OCI-LY3 (cell line): ENCODE measurements around the gene CHMP4B.

ENCODE experiments used
- H2AFZ ChIP-seq: fragments of 200-600, 300-600 bp; shearing (Covaris generic); 2 replicates; pipeline ENCODE4 v1.6.0; 2014; ENCODE audit warnings: antibody characterized with exemption, low read depth, low read length
- H3K27ac ChIP-seq: fragments of 200-600, 300-600 bp; sonication (generic); 2 replicates; pipeline ENCODE4 v1.5.1; 2014; ENCODE audit warnings: mild to moderate bottlenecking, low read length, moderate library complexity, mixed read lengths
- H3K27me3 ChIP-seq: fragments of 200-600, 300-600 bp; sonication (generic); 2 replicates; pipeline ENCODE4 v1.6.1; 2014; ENCODE audit warnings: low read depth, low read length, mixed read lengths
- H3K36me3 ChIP-seq: fragments of 200-600, 300-600 bp; sonication (generic); replicated peaks from 2 replicates; pipeline ENCODE3; 2014; ENCODE audit warnings: low read depth, low read length, mixed read lengths
- H3K4me1 ChIP-seq: fragments of 300-600, 200-600 bp; sonication (generic); 2 replicates; pipeline ENCODE4 v1.6.1; 2014; ENCODE audit warnings: low read length, mixed read lengths
- H3K4me2 ChIP-seq: fragments of 200-600, 300-600 bp; sonication (generic); 2 replicates; pipeline ENCODE4 v1.6.1; 2014; ENCODE audit warnings: low read length, mixed read lengths
- H3K4me3 ChIP-seq: fragments of 300-600, 200-600 bp; sonication (generic); 2 replicates; pipeline ENCODE4 v1.5.1; 2014; ENCODE audit warnings: antibody characterized with exemption, mild to moderate bottlenecking, low read length, moderate library complexity
- H3K79me2 ChIP-seq: fragments of 300-600, 200-600 bp; shearing (Covaris generic); 2 replicates; pipeline ENCODE4 v1.6.1; 2014; ENCODE audit warnings: mild to moderate bottlenecking, low read length, mixed read lengths
- H3K9ac ChIP-seq: fragments of 300-600, 200-600 bp; shearing (Covaris generic); 2 replicates; pipeline ENCODE4 v1.6.0; 2014; ENCODE audit warnings: mild to moderate bottlenecking, low read length, moderate library complexity
- H3K9me3 ChIP-seq: fragments of 200-600, 300-600 bp; shearing (Covaris generic); 2 replicates; pipeline ENCODE4 v1.6.1; 2014; ENCODE audit warnings: low read length, mixed read lengths; ENCODE audit not compliant: insufficient read depth
- H4K20me1 ChIP-seq: fragments of 200-600, 300-600 bp; sonication (generic); 2 replicates; pipeline ENCODE4 v1.6.1; 2016; ENCODE audit warnings: low read length, mixed read lengths; ENCODE audit not compliant: insufficient read depth
- CTCF ChIP-seq: fragments of 200-600, 300-600 bp; sonication (generic); IDR thresholded peaks from 2 replicates; pipeline ENCODE4 v1.5.1; 2014; ENCODE audit warnings: antibody characterized with exemption, low read length, low read depth
- EZH2phosphoT487 ChIP-seq: fragments of 200-600 bp; shearing (Covaris generic); IDR thresholded peaks from 2 replicates; pipeline ENCODE4 v1.6.1; 2018; ENCODE audit warnings: antibody characterized with exemption, mixed run types, low read depth

Gene CHMP4B

GRCh38 chr20:33766686-33767085, 44.5 kb upstream of the CHMP4B start:
- H3K27me3 ChIP-seq = no peaks in the 10 kb centered on the region
- H3K9me3 ChIP-seq = no peaks in the 10 kb centered on the region
- H3K4me2 ChIP-seq = no peak overlapping the region
- H3K79me2 ChIP-seq = no peaks in the 10 kb centered on the region
- no peak overlapping the region for H2AFZ ChIP-seq
- TF ChIP-seq CTCF = no peak
- no peak for TF ChIP-seq EZH2phosphoT487
- no peaks in the 10 kb centered on the region for H4K20me1 ChIP-seq
- no peak overlapping the region for H3K27ac ChIP-seq
- no peak overlapping the region for H3K4me3 ChIP-seq
- H3K36me3 ChIP-seq = no peaks in the 10 kb centered on the region
- H3K9ac ChIP-seq = no peak overlapping the region
- no peaks in the 10 kb centered on the region for H3K4me1 ChIP-seq

GRCh38 chr20:33767777-33768138, 43.4 kb upstream of the CHMP4B start:
- Histone ChIP-seq H3K27ac (no peak overlapping the region), H3K36me3 (no peaks in the 10 kb centered on the region), H3K27me3 (no peaks in the 10 kb centered on the region), H3K9me3 (no peaks in the 10 kb centered on the region), H3K9ac (no peak overlapping the region), H3K4me3 (no peak overlapping the region), H4K20me1 (no peaks in the 10 kb centered on the region), H3K79me2 (no peaks in the 10 kb centered on the region), H2AFZ (no peak overlapping the region), H3K4me2 (no peak overlapping the region), H3K4me1 (peaks cover 9% of the 10 kb centered on the region)
- no peak for TF ChIP-seq CTCF
- no peak for TF ChIP-seq EZH2phosphoT487

GRCh38 chr20:33769043-33769442, 42.1 kb upstream of the CHMP4B start:
- Histone ChIP-seq H3K27me3 (no peaks in the 10 kb centered on the region), H3K4me1 (peaks cover 21% of the 10 kb centered on the region), H3K4me3 (no peak overlapping the region), H3K4me2 (no peak overlapping the region), H3K9ac (no peak overlapping the region), H3K9me3 (no peaks in the 10 kb centered on the region), H3K27ac (no peak overlapping the region), H3K79me2 (no peaks in the 10 kb centered on the region), H2AFZ (no peak overlapping the region), H3K36me3 (peaks cover 5% of the 10 kb centered on the region), H4K20me1 (no peaks in the 10 kb centered on the region)
- TF ChIP-seq CTCF = no peak
- TF ChIP-seq EZH2phosphoT487 = no peak

GRCh38 chr20:33770005-33770404, 41.1 kb upstream of the CHMP4B start:
- no peak overlapping the region for H3K27ac ChIP-seq
- no peak overlapping the region for H3K9ac ChIP-seq
- H2AFZ ChIP-seq = no peak overlapping the region
- peaks cover 31% of the 10 kb centered on the region for H3K4me1 ChIP-seq
- H4K20me1 ChIP-seq = no peaks in the 10 kb centered on the region
- TF ChIP-seq EZH2phosphoT487 (no peak), CTCF (no peak)
- no peaks in the 10 kb centered on the region for H3K9me3 ChIP-seq
- H3K36me3 ChIP-seq = peaks cover 5% of the 10 kb centered on the region
- no peak overlapping the region for H3K4me3 ChIP-seq
- H3K27me3 ChIP-seq = no peaks in the 10 kb centered on the region
- no peak overlapping the region for H3K4me2 ChIP-seq
- H3K79me2 ChIP-seq = no peaks in the 10 kb centered on the region
